Mesenchymal stem cell (in vitro differentiated cells and primary cell): ENCODE results near the gene TRAPPC2.

Source experiments
- DNase-seq: peaks from one replicate; pipeline ENCODE4 v3.0.0-alpha.2; 2013
- H2AFZ ChIP-seq: one replicate; pipeline ENCODE4 v1.6.1; 2013; ENCODE audit warnings: low read depth, mild to moderate bottlenecking, control low read depth, inconsistent platforms, low read length, moderate library complexity
- H2AK5ac ChIP-seq: 2 replicates; pipeline ENCODE4 v1.6.1; 2013; ENCODE audit warnings: low read length, moderate library complexity, mild to moderate bottlenecking, inconsistent platforms; ENCODE audit not compliant: severe bottlenecking
- H2BK120ac ChIP-seq: one replicate; pipeline ENCODE4 v1.6.1; 2013; ENCODE audit warnings: low read depth, mild to moderate bottlenecking, inconsistent platforms, low read length, moderate library complexity
- H2BK12ac ChIP-seq, 2 experiments: one replicate each; pipeline ENCODE4 v1.6.1; 2013; ENCODE audit warnings: inconsistent platforms in 2 of 2, low read length in 2 of 2, mild to moderate bottlenecking in 2 of 2, moderate library complexity in 2 of 2, control low read depth in 1 of 2
- H2BK15ac ChIP-seq: one replicate; pipeline ENCODE4 v1.6.1; 2013; ENCODE audit warnings: mild to moderate bottlenecking, low read depth, inconsistent platforms; ENCODE audit not compliant: poor library complexity, severe bottlenecking
- H2BK5ac ChIP-seq: 2 replicates; pipeline ENCODE4 v1.6.1; 2013; ENCODE audit warnings: low read depth, mild to moderate bottlenecking, low read length, control low read depth, inconsistent platforms; ENCODE audit not compliant: poor library complexity, severe bottlenecking
- H3K14ac ChIP-seq, 2 experiments: one replicate each; pipeline ENCODE4 v1.6.1; 2013; ENCODE audit warnings: inconsistent platforms in 2 of 2, low read length in 2 of 2, control low read depth in 1 of 2, mild to moderate bottlenecking in 1 of 2, moderate library complexity in 1 of 2
- H3K18ac ChIP-seq, 2 experiments: one replicate each; pipeline ENCODE4 v1.6.1; 2013; ENCODE audit warnings: inconsistent platforms in 2 of 2, low read length in 2 of 2, control low read depth in 1 of 2, low read depth in 1 of 2, mild to moderate bottlenecking in 1 of 2
- H3K23ac ChIP-seq, 2 experiments: one replicate each; pipeline ENCODE4 v1.6.1; 2013; ENCODE audit warnings: inconsistent platforms in 2 of 2, low read length in 2 of 2, mild to moderate bottlenecking in 2 of 2, moderate library complexity in 2 of 2, control low read depth in 1 of 2
- H3K27ac ChIP-seq: 2 replicates; pipeline ENCODE4 v1.5.1; 2013; ENCODE audit warnings: mild to moderate bottlenecking, moderate library complexity, low read length, control low read depth, inconsistent platforms; ENCODE audit not compliant: poor library complexity, severe bottlenecking
- H3K27me3 ChIP-seq, 2 experiments: 2 replicates each; pipeline versions ENCODE4 v1.6.1 to v1.7.0; 2013; ENCODE audit warnings: low read length in 2 of 2, mild to moderate bottlenecking in 2 of 2, moderate library complexity in 2 of 2, control low read depth in 1 of 2, inconsistent platforms in 1 of 2; ENCODE audit not compliant: control insufficient read depth in 1 of 2, insufficient read depth in 1 of 2
- H3K36me3 ChIP-seq, 2 experiments: 2 replicates each; pipeline versions ENCODE4 v1.6.1 to v1.7.0; 2013; ENCODE audit warnings: low read length in 2 of 2, control low read depth in 1 of 2, inconsistent platforms in 1 of 2, low read depth in 1 of 2, mild to moderate bottlenecking in 1 of 2; ENCODE audit not compliant: insufficient read depth in 2 of 2, control insufficient read depth in 1 of 2
- H3K4ac ChIP-seq, 2 experiments: one replicate each; pipeline ENCODE4 v1.6.1; 2013; ENCODE audit warnings: inconsistent platforms in 2 of 2, low read length in 2 of 2, mild to moderate bottlenecking in 2 of 2, moderate library complexity in 2 of 2, control low read depth in 1 of 2, low read depth in 1 of 2
- H3K4me1 ChIP-seq: 2 replicates; pipeline ENCODE4 v1.6.1; 2013; ENCODE audit warnings: low read depth, low read length, control low read depth; ENCODE audit not compliant: control insufficient read depth, insufficient read depth
- H3K4me2 ChIP-seq: 2 replicates; pipeline ENCODE4 v1.6.1; 2013; ENCODE audit warnings: low read length, mild to moderate bottlenecking, inconsistent platforms; ENCODE audit not compliant: poor library complexity, severe bottlenecking
- H3K4me3 ChIP-seq, 2 experiments: 2 replicates each; pipeline versions ENCODE4 v1.5.1 to v1.7.0; 2013; ENCODE audit warnings: low read length in 2 of 2, mild to moderate bottlenecking in 2 of 2, control low read depth in 1 of 2, low read depth in 1 of 2; ENCODE audit not compliant: insufficient read depth in 1 of 2
- H3K79me1 ChIP-seq: replicated peaks from 2 replicates; pipeline ENCODE4 v1.6.1; 2013; ENCODE audit warnings: mild to moderate bottlenecking, control low read depth, low read length, inconsistent platforms; ENCODE audit not compliant: poor library complexity, severe bottlenecking
- H3K9ac ChIP-seq: 2 replicates; pipeline ENCODE4 v1.7.0; 2013; ENCODE audit warnings: mild to moderate bottlenecking, low read length, moderate library complexity
- H3K9me3 ChIP-seq: 2 replicates; pipeline ENCODE4 v1.7.0; 2013; ENCODE audit warnings: mild to moderate bottlenecking, low read length; ENCODE audit not compliant: control insufficient read depth
- H4K8ac ChIP-seq: one replicate; pipeline ENCODE4 v1.6.1; 2013; ENCODE audit warnings: inconsistent platforms, mild to moderate bottlenecking, low read length, moderate library complexity
- H4K91ac ChIP-seq: one replicate; pipeline ENCODE4 v1.6.1; 2013; ENCODE audit warnings: mild to moderate bottlenecking, low read length, inconsistent platforms
- WGBS: methylation state at CpG from one replicate; pipeline ENCODE4 v1.1.7; 2013; ENCODE audit warnings: mixed read lengths; 5-methylcytosine and 5-hydroxymethylcytosine counted together

The TRAPPC2 gene

DNA sequence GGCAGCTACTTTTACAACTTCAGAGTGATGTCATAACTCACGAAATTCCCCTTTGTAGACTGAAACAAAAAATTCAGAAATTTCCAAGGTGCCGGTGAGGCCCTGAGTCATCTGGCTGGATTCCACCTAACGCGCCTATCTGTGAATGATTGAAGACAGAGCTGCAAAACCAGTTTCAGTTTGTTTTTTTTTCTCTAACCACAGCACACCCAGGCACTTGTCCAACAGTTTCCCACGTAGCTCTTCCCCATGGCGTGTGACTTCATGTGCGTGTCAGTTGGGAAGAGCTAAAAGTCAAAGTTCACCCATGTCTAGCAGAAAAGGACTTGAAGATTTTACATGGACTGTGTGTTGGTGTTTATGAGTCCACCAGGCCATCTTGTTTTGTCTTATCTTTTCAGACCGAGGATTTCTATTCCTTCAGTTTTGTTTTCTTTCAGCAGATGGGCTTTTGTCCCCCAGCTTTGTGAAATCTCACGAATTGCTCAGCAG is 65.1 kb downstream of the TRAPPC2 start:
- H3K27ac ChIP-seq = peak overlapping the region; percentile 89
- H2AFZ ChIP-seq = no peak overlapping the region
- H4K8ac ChIP-seq = no peak overlapping the region
- peaks cover 0 to 35% of the 10 kb centered on the region in 2 experiments for H3K27me3 ChIP-seq
- no peaks in the 10 kb centered on the region for H3K36me3 ChIP-seq
- H3K9me3 ChIP-seq = peaks cover 5% of the 10 kb centered on the region
- peaks cover 1% of the 10 kb centered on the region for H3K4me1 ChIP-seq
- H3K4ac ChIP-seq = no peak overlapping the region
- no peak overlapping the region for H2BK120ac ChIP-seq
- DNase-seq = peak; percentile 98
- no peaks in the 10 kb centered on the region for H3K79me1 ChIP-seq
- no peak overlapping the region for H3K23ac ChIP-seq
- H3K18ac ChIP-seq = no peak overlapping the region
- H3K4me3 ChIP-seq = no peak overlapping the region
- no peak overlapping the region for H2AK5ac ChIP-seq
- H2BK12ac ChIP-seq = no peak overlapping the region
- 11% methylated on average over 6 of the region's 9 CpGs for WGBS
- H4K91ac ChIP-seq = no peak overlapping the region
- no peak overlapping the region for H3K4me2 ChIP-seq
- H2BK15ac ChIP-seq = no peak overlapping the region
- no peak overlapping the region for H2BK5ac ChIP-seq
- H3K14ac ChIP-seq = no peak overlapping the region
- peak overlapping the region; percentile 72 for H3K9ac ChIP-seq

DNA sequence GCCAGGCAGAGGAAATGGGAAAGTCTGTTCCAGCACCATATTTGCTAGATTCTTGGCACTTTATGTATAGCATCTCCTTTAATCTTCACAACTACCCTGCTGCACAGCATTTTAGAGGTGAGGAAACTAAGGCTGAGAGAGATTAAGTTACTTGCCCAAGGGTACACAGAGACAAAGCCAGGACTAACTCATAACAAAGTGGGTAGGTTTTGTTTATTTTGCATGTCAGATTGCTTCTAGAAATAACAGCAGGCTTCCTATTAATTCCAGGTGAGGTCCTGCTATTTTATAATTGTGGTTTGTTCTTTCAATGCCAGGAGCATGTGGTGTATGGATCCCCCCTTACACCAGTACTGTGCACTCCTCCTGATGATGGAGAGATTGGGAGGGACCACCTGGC is 66.5 kb downstream of the TRAPPC2 start:
- no peak overlapping the region for H3K4ac ChIP-seq
- no peak overlapping the region for H2BK5ac ChIP-seq
- H3K18ac ChIP-seq = no peak overlapping the region
- H3K36me3 ChIP-seq = peaks cover 0 to 7% of the 10 kb centered on the region in 2 experiments
- H3K27me3 ChIP-seq = peaks cover 0 to 30% of the 10 kb centered on the region in 2 experiments
- no peak overlapping the region for H3K27ac ChIP-seq
- no peak for DNase-seq
- H2BK12ac ChIP-seq = peak overlapping the region in 1 of 2 experiments; percentile 31
- no peak overlapping the region for H3K14ac ChIP-seq
- no peak overlapping the region for H3K4me3 ChIP-seq
- no peak overlapping the region for H4K91ac ChIP-seq
- no peak overlapping the region for H2BK120ac ChIP-seq
- peaks cover 5% of the 10 kb centered on the region for H3K9me3 ChIP-seq
- H2BK15ac ChIP-seq = no peak overlapping the region
- peaks cover 1% of the 10 kb centered on the region for H3K4me1 ChIP-seq
- no peak overlapping the region for H4K8ac ChIP-seq
- no peak overlapping the region for H3K23ac ChIP-seq
- no peak overlapping the region for H3K9ac ChIP-seq
- H2AFZ ChIP-seq = no peak overlapping the region
- H3K4me2 ChIP-seq = no peak overlapping the region
- no peaks in the 10 kb centered on the region for H3K79me1 ChIP-seq
- H2AK5ac ChIP-seq = no peak overlapping the region

DNA sequence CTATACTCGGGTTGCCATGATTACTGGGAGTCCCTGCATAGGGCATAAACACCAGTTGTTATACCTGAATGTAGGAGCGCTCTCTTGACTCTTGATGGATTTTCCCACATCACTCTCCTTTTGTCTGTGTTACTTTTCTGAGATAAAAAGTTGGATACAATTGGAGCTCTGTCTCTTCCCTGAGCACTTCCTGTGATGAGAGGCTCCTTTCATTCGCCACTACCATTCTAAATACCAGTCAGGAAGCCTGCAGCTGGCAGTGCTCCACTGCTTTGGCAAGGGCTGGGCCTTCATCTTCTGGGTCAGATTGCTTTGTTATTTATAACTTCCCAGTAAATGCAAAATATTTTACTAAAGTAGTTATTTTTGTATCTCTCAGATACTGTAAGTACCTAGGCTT is 67.6 kb downstream of the TRAPPC2 start:
- Histone ChIP-seq H3K27me3 (peaks cover 0 to 26% of the 10 kb centered on the region in 2 experiments), H2BK120ac (no peak overlapping the region), H3K9me3 (peaks cover 5% of the 10 kb centered on the region), H3K4me3 (no peak overlapping the region), H3K36me3 (peaks cover 0 to 7% of the 10 kb centered on the region in 2 experiments), H2AFZ (no peak overlapping the region), H4K91ac (no peak overlapping the region), H2BK15ac (no peak overlapping the region), H3K79me1 (no peaks in the 10 kb centered on the region), H3K27ac (no peak overlapping the region), H3K18ac (no peak overlapping the region), H3K23ac (no peak overlapping the region), H3K4ac (no peak overlapping the region), H3K4me1 (peaks cover 1% of the 10 kb centered on the region), H4K8ac (no peak overlapping the region), H3K14ac (no peak overlapping the region), H2BK12ac (no peak overlapping the region), H3K4me2 (no peak overlapping the region), H2AK5ac (no peak overlapping the region), H3K9ac (no peak overlapping the region), H2BK5ac (no peak overlapping the region)
- 100% methylated on average over 1 of the region's 3 CpGs for WGBS
- no peak for DNase-seq

DNA sequence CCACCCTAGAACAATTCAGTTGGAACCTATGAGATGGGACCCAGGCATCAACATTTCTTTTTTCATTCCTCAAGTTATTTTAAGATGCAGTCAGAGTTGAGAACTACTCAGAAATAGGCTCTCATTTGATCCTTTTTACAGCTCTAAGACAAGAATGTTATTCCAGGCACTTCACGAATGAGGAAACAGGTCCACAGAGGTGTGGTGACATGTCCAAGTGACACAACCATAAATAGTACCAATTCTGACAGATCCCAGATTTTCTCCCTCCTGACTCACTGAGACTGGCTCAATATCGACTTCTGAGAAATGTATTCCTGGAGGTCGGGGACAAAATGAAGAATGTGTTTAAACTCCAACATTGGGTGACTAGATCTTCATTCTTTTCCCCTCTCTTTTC is 70.4 kb downstream of the TRAPPC2 start:
- H3K4me1 ChIP-seq = peaks cover 1% of the 10 kb centered on the region
- H3K27me3 ChIP-seq = peaks cover 0 to 10% of the 10 kb centered on the region in 2 experiments
- no peak overlapping the region for H2BK120ac ChIP-seq
- H4K8ac ChIP-seq = no peak overlapping the region
- H3K18ac ChIP-seq = no peak overlapping the region
- peaks cover 0 to 7% of the 10 kb centered on the region in 2 experiments for H3K36me3 ChIP-seq
- 57% methylated on average over 1 of the region's 3 CpGs for WGBS
- no peak overlapping the region for H2AFZ ChIP-seq
- H2AK5ac ChIP-seq = no peak overlapping the region
- H3K4ac ChIP-seq = no peak overlapping the region
- DNase-seq = no peak
- no peak overlapping the region for H3K23ac ChIP-seq
- H3K4me2 ChIP-seq = no peak overlapping the region
- no peak overlapping the region for H3K14ac ChIP-seq
- no peak overlapping the region for H4K91ac ChIP-seq
- H3K9ac ChIP-seq = no peak overlapping the region
- H3K4me3 ChIP-seq = no peak overlapping the region
- H2BK5ac ChIP-seq = no peak overlapping the region
- H3K79me1 ChIP-seq = no peaks in the 10 kb centered on the region
- no peak overlapping the region for H2BK15ac ChIP-seq
- H3K9me3 ChIP-seq = no peaks in the 10 kb centered on the region
- no peak overlapping the region for H3K27ac ChIP-seq
- H2BK12ac ChIP-seq = no peak overlapping the region
